ENCODE measurements around the gene RARB.

DNA sequence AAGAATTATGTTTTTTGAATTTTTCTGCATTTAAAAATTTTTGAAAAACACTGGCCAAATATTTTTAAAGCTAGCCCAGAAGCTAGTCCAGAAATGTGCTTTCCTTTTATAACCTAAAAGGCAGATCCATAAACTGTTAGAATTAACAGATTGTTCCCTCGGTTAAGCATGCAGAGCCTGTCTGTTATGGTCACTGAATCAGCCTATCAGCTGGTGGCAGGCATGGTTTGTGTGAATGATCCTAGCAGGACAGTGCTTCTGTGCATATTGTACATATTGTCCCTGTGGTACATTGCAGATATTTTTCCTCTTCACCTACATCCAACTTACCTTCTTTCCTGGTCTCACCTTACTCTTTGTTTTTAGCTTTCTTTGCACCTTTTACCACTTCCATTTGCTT, 53.3 kb downstream of the RARB start:
- TF ChIP-seq, protein P1, sequence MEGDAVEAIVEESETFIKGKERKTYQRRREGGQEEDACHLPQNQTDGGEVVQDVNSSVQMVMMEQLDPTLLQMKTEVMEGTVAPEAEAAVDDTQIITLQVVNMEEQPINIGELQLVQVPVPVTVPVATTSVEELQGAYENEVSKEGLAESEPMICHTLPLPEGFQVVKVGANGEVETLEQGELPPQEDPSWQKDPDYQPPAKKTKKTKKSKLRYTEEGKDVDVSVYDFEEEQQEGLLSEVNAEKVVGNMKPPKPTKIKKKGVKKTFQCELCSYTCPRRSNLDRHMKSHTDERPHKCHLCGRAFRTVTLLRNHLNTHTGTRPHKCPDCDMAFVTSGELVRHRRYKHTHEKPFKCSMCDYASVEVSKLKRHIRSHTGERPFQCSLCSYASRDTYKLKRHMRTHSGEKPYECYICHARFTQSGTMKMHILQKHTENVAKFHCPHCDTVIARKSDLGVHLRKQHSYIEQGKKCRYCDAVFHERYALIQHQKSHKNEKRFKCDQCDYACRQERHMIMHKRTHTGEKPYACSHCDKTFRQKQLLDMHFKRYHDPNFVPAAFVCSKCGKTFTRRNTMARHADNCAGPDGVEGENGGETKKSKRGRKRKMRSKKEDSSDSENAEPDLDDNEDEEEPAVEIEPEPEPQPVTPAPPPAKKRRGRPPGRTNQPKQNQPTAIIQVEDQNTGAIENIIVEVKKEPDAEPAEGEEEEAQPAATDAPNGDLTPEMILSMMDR (conservative IDR thresholded peaks at IDR 0.05): no peak
- no peak for TF ChIP-seq ZFX (IDR thresholded peaks at IDR 0.05)
